Type B pancreatic cell (in vitro differentiated cells): ENCODE results near the gene ARID4B. TPM values are rescaled to one million over a fixed set of nuclear protein-coding genes. Genes with fewer than 3 reads are reported as not detected.

Experiments used
- DNase-seq: peaks from one replicate; pipeline ENCODE4 v3.0.0; 2021; ENCODE audit warnings: mixed read lengths; ENCODE audit not compliant: unreplicated experiment; ENCODE audit errors: extremely low spot score
- H3K27ac Mint-ChIP-seq: 2 replicates; pipeline ENCODE4 v1.8.0; 2021; ENCODE audit warnings: mild to moderate bottlenecking, mixed read lengths
- H3K27me3 Mint-ChIP-seq: 2 replicates; pipeline ENCODE4 v1.8.0; 2021; ENCODE audit warnings: mixed read lengths
- H3K36me3 Mint-ChIP-seq: 2 replicates; pipeline ENCODE4 v1.8.0; 2021; ENCODE audit warnings: mixed read lengths
- H3K4me1 Mint-ChIP-seq: one replicate; pipeline ENCODE4 v1.8.0; 2021; ENCODE audit warnings: mixed read lengths; ENCODE audit not compliant: unreplicated experiment
- H3K4me3 Mint-ChIP-seq: 2 replicates; pipeline ENCODE4 v1.8.0; 2021; ENCODE audit warnings: mild to moderate bottlenecking, mixed read lengths
- H3K9me3 Mint-ChIP-seq: 2 replicates; pipeline ENCODE4 v1.8.0; 2021; ENCODE audit warnings: mixed read lengths
- CTCF ChIP-seq: fragments of 200-600 bp; sonication (generic); conservative IDR thresholded peaks from 2 replicates; pipeline ENCODE4 v1.5.0; 2021; ENCODE audit warnings: antibody characterized with exemption, mild to moderate bottlenecking
- total RNA-seq: library from RNA; stranded (reverse); gene quantifications from 2 replicates; pipeline ENCODE4 v1.2.1, GENCODE V29; 2021; ENCODE audit warnings: low replicate concordance

Gene ARID4B
- total RNA-seq, 1 donor from 2014 or later = 42.4 TPM

GRCh38 chr1:235297579-235297978, 30.4 kb downstream of the ARID4B start:
- no peak for DNase-seq
- H3K27ac Mint-ChIP-seq = no peak overlapping the region

GRCh38 chr1:235296729-235297128, 31.2 kb downstream of the ARID4B start:
- peaks cover 4% of the 10 kb centered on the region for H3K36me3 Mint-ChIP-seq
- H3K9me3 Mint-ChIP-seq = peaks cover 5% of the 10 kb centered on the region
- no peak overlapping the region for H3K27ac Mint-ChIP-seq
- no peak for DNase-seq
- no peaks in the 10 kb centered on the region for H3K27me3 Mint-ChIP-seq
- TF ChIP-seq CTCF = no peak
- no peak overlapping the region for H3K4me3 Mint-ChIP-seq
- peaks cover 17% of the 10 kb centered on the region for H3K4me1 Mint-ChIP-seq

More at GRCh38 chr1:235297579-235297978, 30.4 kb downstream of the ARID4B start:
- peaks cover 4% of the 10 kb centered on the region for H3K36me3 Mint-ChIP-seq
- no peaks in the 10 kb centered on the region for H3K27me3 Mint-ChIP-seq
- no peak for TF ChIP-seq CTCF
- H3K4me3 Mint-ChIP-seq = no peak overlapping the region
- H3K4me1 Mint-ChIP-seq = peaks cover 17% of the 10 kb centered on the region
- peaks cover 5% of the 10 kb centered on the region for H3K9me3 Mint-ChIP-seq

GRCh38 chr1:235295902-235296350, 32.1 kb downstream of the ARID4B start:
- Mint-ChIP-seq H3K4me3 (peak overlapping the region; percentile 12), H3K9me3 (peaks cover 5% of the 10 kb centered on the region), H3K36me3 (peaks cover 4% of the 10 kb centered on the region), H3K27me3 (no peaks in the 10 kb centered on the region), H3K27ac (peak overlapping the region; percentile 62), H3K4me1 (peaks cover 20% of the 10 kb centered on the region)
- TF ChIP-seq CTCF = no peak
- no peak for DNase-seq

GRCh38 chr1:235293322-235293942, 34.5 kb downstream of the ARID4B start:
- Mint-ChIP-seq H3K27ac (no peak overlapping the region), H3K36me3 (peaks cover 4% of the 10 kb centered on the region), H3K4me3 (no peak overlapping the region), H3K27me3 (no peaks in the 10 kb centered on the region), H3K9me3 (peaks cover 5% of the 10 kb centered on the region), H3K4me1 (peaks cover 23% of the 10 kb centered on the region)
- DNase-seq = no peak
- TF ChIP-seq CTCF = no peak

GRCh38 chr1:235292790-235293189, 35.2 kb downstream of the ARID4B start:
- no peak for TF ChIP-seq CTCF
- no peak overlapping the region for H3K4me3 Mint-ChIP-seq
- peaks cover 1% of the 10 kb centered on the region for H3K36me3 Mint-ChIP-seq
- no peak overlapping the region for H3K27ac Mint-ChIP-seq
- no peak for DNase-seq
- H3K4me1 Mint-ChIP-seq = peaks cover 23% of the 10 kb centered on the region
- no peaks in the 10 kb centered on the region for H3K27me3 Mint-ChIP-seq
- peaks cover 5% of the 10 kb centered on the region for H3K9me3 Mint-ChIP-seq
